Psoas muscle (tissue), 8 donors: ENCODE results near the gene MSH4. TPM values are rescaled to one million over a fixed set of nuclear protein-coding genes. Genes with fewer than 3 reads are reported as not detected.
A peak's percentile ranks its signal among the peaks of the same experiment; 100 is the strongest.

ENCODE experiments used
- ATAC-seq, 4 donors: fragments of 200-7000 bp; cut with Tn5 transposase; one replicate each; pipeline ENCODE4 v1.9.1; 2020; ENCODE audit warnings: moderate library complexity in 3 of 4, mild to moderate bottlenecking in 2 of 4
- DNase-seq, 2 donors: peaks; one replicate each; pipeline ENCODE4 v3.0.0-alpha.2; 2020
- H3K27ac ChIP-seq: fragments of 200-600 bp; one replicate; pipeline ENCODE4 v1.8.0; 2022
- H3K27me3 ChIP-seq, 3 donors: fragments of 200-600 bp in 1 of 3; one replicate each; pipeline versions ENCODE4 v1.6.1 to v1.8.0; 2013 to 2022; ENCODE audit warnings: low read length in 2 of 3, mild to moderate bottlenecking in 2 of 3, moderate library complexity in 1 of 3; ENCODE audit not compliant: insufficient read depth in 3 of 3
- H3K36me3 ChIP-seq, 2 donors: fragments of 200-600 bp in 1 of 2; one replicate each; pipeline versions ENCODE4 v1.6.1 to v1.8.0; 2013 to 2022; ENCODE audit warnings: low read depth in 1 of 2, mild to moderate bottlenecking in 1 of 2, moderate library complexity in 1 of 2; ENCODE audit not compliant: insufficient read depth in 1 of 2
- H3K4me1 ChIP-seq: fragments of 200-600 bp; one replicate; pipeline ENCODE4 v1.8.0; 2022
- H3K4me3 ChIP-seq: fragments of 200-600 bp; one replicate; pipeline ENCODE4 v1.8.0; 2022; ENCODE audit warnings: mild to moderate bottlenecking
- H3K9me3 ChIP-seq: fragments of 200-600 bp; one replicate; pipeline ENCODE4 v1.8.0; 2022
- WGBS, 3 donors: extraction: QIAGEN DNeasy Blood & Tissue Kit; methylation state at CpG; one replicate each; pipeline versions ENCODE4 v1.1.6 to v1.1.7; 2013; 5-methylcytosine and 5-hydroxymethylcytosine counted together
- intact Hi-C, 2 donors: fragments of 100-400 bp; cut with DNase I; formaldehyde crosslinking; loops; one replicate each; pipeline versions ENCODE4 v1.11.0 to v1.14.2; 2022
- polyA plus RNA-seq, 3 donors: library from polyadenylated mRNA; stranded (reverse); fragments of 200-250 nt; gene quantifications; one replicate each; pipeline ENCODE4 v1.2.3, GENCODE V29; 2013
- total RNA-seq, 4 donors: library from RNA; stranded (reverse); fragmentation: NEBNext Ultra II Directional in 2 of 4; extraction: Animal tissue kit (Norgen Biotek cat#: 25700) in 2 of 4; gene quantifications; one replicate each; pipeline versions ENCODE4 v1.2.1 to v1.2.4, GENCODE V29; 2021 to 2023
- TF ChIP-seq, protein P1 (sequence below): fragments of 200-600 bp; IDR thresholded peaks from one replicate; pipeline ENCODE4 v1.8.0; 2022; ENCODE audit warnings: antibody characterized with exemption
- donor health status: healthy with polysubstance abuse.
- donor health status: DM: no; HTN: no; CAD: no; lungs with moderate emphysema.
- donor health status: Bipolar disorder and iron deficiency.
- donor health status: healthy.
- donor health status: DM: yes; HTN: yes; CAD: no.
- donor health status: DM: no; HTN: no; CAD: no.
- donor health status: DM: no; HTN: no; CAD: no.
- donor health status: DM: yes; HTN: yes; CAD: no.

MSH4 gene
- total and polyA plus RNA-seq, 7 donors, result 0.11 to 1.0 (median 0.74) TPM

DNA sequence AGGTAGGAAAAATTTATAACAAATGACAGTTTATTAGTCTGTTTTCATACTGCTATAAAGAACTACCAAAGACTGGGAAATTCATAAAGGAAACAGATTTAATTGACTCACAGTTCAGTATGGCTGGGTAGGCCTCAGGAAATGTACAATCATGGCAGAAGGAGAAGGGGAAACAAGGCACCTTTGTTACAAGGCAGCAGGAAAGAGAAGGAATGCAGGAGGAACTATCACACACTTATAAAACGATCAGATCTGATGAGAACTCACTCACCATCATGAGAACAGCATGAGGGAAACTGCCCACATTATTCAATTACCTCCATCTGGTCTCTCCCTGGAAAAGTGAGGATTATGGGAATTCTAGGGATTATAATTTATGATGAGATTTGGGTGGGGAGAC lies 74.3 kb downstream of the MSH4 start:
- no peak for DNase-seq
- TF ChIP-seq, protein P1, sequence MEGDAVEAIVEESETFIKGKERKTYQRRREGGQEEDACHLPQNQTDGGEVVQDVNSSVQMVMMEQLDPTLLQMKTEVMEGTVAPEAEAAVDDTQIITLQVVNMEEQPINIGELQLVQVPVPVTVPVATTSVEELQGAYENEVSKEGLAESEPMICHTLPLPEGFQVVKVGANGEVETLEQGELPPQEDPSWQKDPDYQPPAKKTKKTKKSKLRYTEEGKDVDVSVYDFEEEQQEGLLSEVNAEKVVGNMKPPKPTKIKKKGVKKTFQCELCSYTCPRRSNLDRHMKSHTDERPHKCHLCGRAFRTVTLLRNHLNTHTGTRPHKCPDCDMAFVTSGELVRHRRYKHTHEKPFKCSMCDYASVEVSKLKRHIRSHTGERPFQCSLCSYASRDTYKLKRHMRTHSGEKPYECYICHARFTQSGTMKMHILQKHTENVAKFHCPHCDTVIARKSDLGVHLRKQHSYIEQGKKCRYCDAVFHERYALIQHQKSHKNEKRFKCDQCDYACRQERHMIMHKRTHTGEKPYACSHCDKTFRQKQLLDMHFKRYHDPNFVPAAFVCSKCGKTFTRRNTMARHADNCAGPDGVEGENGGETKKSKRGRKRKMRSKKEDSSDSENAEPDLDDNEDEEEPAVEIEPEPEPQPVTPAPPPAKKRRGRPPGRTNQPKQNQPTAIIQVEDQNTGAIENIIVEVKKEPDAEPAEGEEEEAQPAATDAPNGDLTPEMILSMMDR, result no peak
- no peak overlapping the region for H3K4me3 ChIP-seq
- no peaks in the 10 kb centered on the region for H3K36me3 ChIP-seq
- no peak for ATAC-seq
- 24 to 54% (median 49%) methylated on average over 1 of the region's 1 CpG for WGBS, 3 donors
- no peak overlapping the region for H3K27ac ChIP-seq
- no peaks in the 10 kb centered on the region for H3K4me1 ChIP-seq
- no peaks in the 10 kb centered on the region for H3K27me3 ChIP-seq
- intact Hi-C loops, result no loop called here
- H3K9me3 ChIP-seq, result no peaks in the 10 kb centered on the region

GRCh38 chr1:75879985-75880384 lies 83.3 kb downstream of the MSH4 start:
- Histone ChIP-seq H3K36me3 (no peaks in the 10 kb centered on the region), H3K4me3 (no peak overlapping the region), H3K9me3 (no peaks in the 10 kb centered on the region), H3K27me3 (no peaks in the 10 kb centered on the region), H3K27ac (no peak overlapping the region), H3K4me1 (no peaks in the 10 kb centered on the region)
- intact Hi-C loops, result no loop called here
- ATAC-seq (no peak), DNase-seq (no peak)
- TF ChIP-seq, protein P1, result no peak
- WGBS, 3 donors, result 75 to 96% (median 86%) methylated on average over 1 of the region's 1 CpG

DNA sequence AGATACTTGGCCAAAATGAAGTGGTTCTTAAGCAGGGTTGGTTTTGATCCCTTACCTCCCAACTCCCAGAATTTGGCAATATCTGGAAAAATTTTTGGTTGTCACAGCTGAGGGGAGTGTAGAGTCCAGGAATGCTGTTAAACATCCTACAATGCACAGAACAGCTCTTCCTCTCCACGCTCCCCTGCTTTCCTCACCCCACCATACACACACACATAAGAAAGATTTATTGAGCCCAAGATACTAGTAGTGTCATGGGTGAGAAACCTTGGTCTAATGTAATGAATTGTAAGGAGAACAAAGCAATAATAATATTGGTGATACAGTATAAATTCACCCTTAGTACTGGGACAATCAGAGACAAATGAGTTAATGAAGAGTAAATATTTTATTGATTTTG lies 87.8 kb downstream of the MSH4 start:
- Histone ChIP-seq H3K36me3 (no peaks in the 10 kb centered on the region), H3K9me3 (no peaks in the 10 kb centered on the region), H3K27me3 (no peaks in the 10 kb centered on the region), H3K27ac (no peak overlapping the region), H3K4me1 (no peaks in the 10 kb centered on the region), H3K4me3 (no peak overlapping the region)
- 55 to 68% (median 58%) methylated on average over 1 of the region's 1 CpG for WGBS, 3 donors
- TF ChIP-seq, protein P1, result no peak
- ATAC-seq (peak in 1 of 4 donors; percentile 21), DNase-seq (no peak)
- intact Hi-C loops, result no loop called here

GRCh38 chr1:75901371-75901770 lies 104.7 kb downstream of the MSH4 start:
- H3K4me1 ChIP-seq, result no peaks in the 10 kb centered on the region
- intact Hi-C loops, result no loop called here
- 28 to 43% (median 39%) methylated on average over 1 of the region's 1 CpG for WGBS, 3 donors
- ATAC-seq (no peak), DNase-seq (no peak)
- TF ChIP-seq, protein P1, result no peak
- no peak overlapping the region for H3K27ac ChIP-seq
- H3K4me3 ChIP-seq, result no peak overlapping the region
- peaks cover 3% of the 10 kb centered on the region for H3K9me3 ChIP-seq
- no peaks in the 10 kb centered on the region for H3K36me3 ChIP-seq
- H3K27me3 ChIP-seq, result no peaks in the 10 kb centered on the region

GRCh38 chr1:75908717-75909152 lies 112.1 kb downstream of the MSH4 start:
- TF ChIP-seq, protein P1, result no peak
- 36 to 48% (median 46%) methylated on average over 2 of the region's 2 CpGs for WGBS, 3 donors
- no peaks in the 10 kb centered on the region for H3K4me1 ChIP-seq

More at GRCh38 chr1:75908717-75909152, 112.1 kb downstream of the MSH4 start:
- no peak overlapping the region for H3K4me3 ChIP-seq
- peaks cover 7% of the 10 kb centered on the region for H3K9me3 ChIP-seq
- ATAC-seq, result no peak
- no peak for DNase-seq
- no peak overlapping the region for H3K27ac ChIP-seq
- no peaks in the 10 kb centered on the region for H3K27me3 ChIP-seq
- intact Hi-C loops, result no loop called here
- no peaks in the 10 kb centered on the region for H3K36me3 ChIP-seq
